HEK293 (cell line): ENCODE measurements around the gene SPEM3.

Source experiments
- CTCF ChIA-PET: fragments of 350-600 bp; formaldehyde crosslinking; extraction: SDS; loops from one replicate; lab custom pipeline; 2021; ENCODE audit warnings: antibody characterized with exemption; lab: Yijun Ruan, JAX
- POLR2A ChIA-PET: fragments of 300-600 bp; formaldehyde crosslinking; extraction: SDS; loops from one replicate; lab custom pipeline; 2020; ENCODE audit warnings: antibody characterized with exemption, inconsistent platforms; lab: Yijun Ruan, JAX
- H3K27ac ChIP-seq: fragments of 200-500 bp; sonication (Bioruptor generic); 2 replicates; pipeline ENCODE4 v1.5.1; 2014; ENCODE audit warnings: low read depth, low read length, control low read depth, inconsistent platforms; ENCODE audit errors: extremely low read depth
- H3K36me3 ChIP-seq, 2 experiments: fragments of 200-500 bp in 1 of 2; sonication (Bioruptor generic) in 1 of 2; 1 replicate in 1 of 2; 2 replicates in 1 of 2; pipeline ENCODE4 v1.5.1; 2014 to 2017; ENCODE audit warnings: inconsistent platforms in 2 of 2, low read length in 2 of 2; ENCODE audit not compliant: control insufficient read depth in 2 of 2, insufficient read depth in 1 of 2
- H3K4me1 ChIP-seq: fragments of 200-500 bp; sonication (Bioruptor generic); 2 replicates; pipeline ENCODE4 v1.5.1; 2014; ENCODE audit warnings: mild to moderate bottlenecking, low read length, inconsistent platforms; ENCODE audit not compliant: control insufficient read depth, insufficient read depth
- H3K4me3 ChIP-seq: 2 replicates; pipeline ENCODE4 v1.5.1; 2011; ENCODE audit warnings: low read depth, mild to moderate bottlenecking, control low read depth, low read length, moderate library complexity
- H3K9me3 ChIP-seq: fragments of 200-500 bp; sonication (Bioruptor generic); 2 replicates; pipeline ENCODE4 v1.5.1; 2014; ENCODE audit warnings: low read depth, low read length, inconsistent platforms; ENCODE audit not compliant: control insufficient read depth, insufficient read depth
- FEZF1 ChIP-seq: fragments of 450-650 bp; formaldehyde crosslinking; IDR thresholded peaks from 2 replicates; pipeline ENCODE4 v1.5.1; 2016; ENCODE audit warnings: missing biosample characterization, missing genetic modification characterization
- MYNN ChIP-seq: fragments of 450-650 bp; formaldehyde crosslinking; IDR thresholded peaks from 2 replicates; pipeline ENCODE4 v1.5.1; 2016; ENCODE audit warnings: missing biosample characterization, missing genetic modification characterization, borderline replicate concordance
- OVOL3 ChIP-seq: fragments of 450-650 bp; formaldehyde crosslinking; IDR thresholded peaks from 2 replicates; pipeline ENCODE4 v1.5.1; 2016; ENCODE audit warnings: missing biosample characterization, missing genetic modification characterization
- TCF7L2 ChIP-seq: IDR thresholded peaks from 2 replicates; pipeline ENCODE4 v1.6.1; 2011; ENCODE audit warnings: low read depth, mild to moderate bottlenecking, inconsistent platforms, low read length, moderate library complexity, borderline replicate concordance
- ZBTB48 ChIP-seq: fragments of 450-650 bp; formaldehyde crosslinking; IDR thresholded peaks from 2 replicates; pipeline ENCODE4 v1.5.1; 2016; ENCODE audit warnings: missing biosample characterization, missing genetic modification characterization
- ZFP41 ChIP-seq: fragments of 450-650 bp; formaldehyde crosslinking; IDR thresholded peaks from 2 replicates; pipeline ENCODE4 v1.5.1; 2016; ENCODE audit warnings: missing biosample characterization, missing genetic modification characterization, borderline replicate concordance
- ZIC2 ChIP-seq: fragments of 450-650 bp; formaldehyde crosslinking; IDR thresholded peaks from 2 replicates; pipeline ENCODE4 v1.5.1; 2016; ENCODE audit warnings: missing biosample characterization, missing genetic modification characterization
- ZNF138 ChIP-seq: fragments of 450-650 bp; formaldehyde crosslinking; IDR thresholded peaks from 2 replicates; pipeline ENCODE4 v1.5.1; 2016; ENCODE audit warnings: missing biosample characterization, missing genetic modification characterization, borderline replicate concordance
- ZNF157 ChIP-seq: fragments of 450-650 bp; formaldehyde crosslinking; IDR thresholded peaks from 2 replicates; pipeline ENCODE4 v1.5.1; 2016; ENCODE audit warnings: missing biosample characterization, missing genetic modification characterization
- ZNF174 ChIP-seq: fragments of 450-650 bp; formaldehyde crosslinking; IDR thresholded peaks from 2 replicates; pipeline ENCODE4 v1.5.0; 2017; ENCODE audit warnings: missing biosample characterization, mild to moderate bottlenecking, missing genetic modification characterization
- ZNF248 ChIP-seq: fragments of 450-650 bp; formaldehyde crosslinking; IDR thresholded peaks from 2 replicates; pipeline ENCODE4 v1.5.1; 2017; ENCODE audit warnings: missing biosample characterization, missing genetic modification characterization
- ZNF350 ChIP-seq: fragments of 450-650 bp; formaldehyde crosslinking; IDR thresholded peaks from 2 replicates; pipeline ENCODE4 v1.5.0; 2017; ENCODE audit warnings: missing biosample characterization, mild to moderate bottlenecking, missing genetic modification characterization
- ZNF416 ChIP-seq: fragments of 450-650 bp; formaldehyde crosslinking; IDR thresholded peaks from 2 replicates; pipeline ENCODE4 v1.5.1; 2016; ENCODE audit warnings: missing biosample characterization, missing genetic modification characterization
- ZNF555 ChIP-seq: fragments of 450-650 bp; formaldehyde crosslinking; conservative IDR thresholded peaks from 2 replicates; pipeline ENCODE4 v1.5.1; 2017; ENCODE audit warnings: missing biosample characterization, mild to moderate bottlenecking, missing genetic modification characterization, inconsistent platforms
- ZNF629 ChIP-seq: fragments of 450-650 bp; formaldehyde crosslinking; IDR thresholded peaks from 2 replicates; pipeline ENCODE4 v1.5.1; 2017; ENCODE audit warnings: missing biosample characterization, missing genetic modification characterization
- ZNF660 ChIP-seq: fragments of 450-650 bp; IDR thresholded peaks from 2 replicates; pipeline ENCODE4 v1.5.1; 2018; ENCODE audit warnings: missing biosample characterization, mild to moderate bottlenecking, missing genetic modification characterization
- ZNF670 ChIP-seq: fragments of 450-650 bp; formaldehyde crosslinking; IDR thresholded peaks from 2 replicates; pipeline ENCODE4 v1.5.1; 2016; ENCODE audit warnings: missing biosample characterization, missing genetic modification characterization, low read depth
- TF ChIP-seq, protein P1 (sequence below): fragments of 450-650 bp; formaldehyde crosslinking; IDR thresholded peaks from 2 replicates; pipeline ENCODE4; 2016; ENCODE audit warnings: missing biosample characterization, missing genetic modification characterization
- TF ChIP-seq, protein P2 (sequence below): fragments of 450-650 bp; formaldehyde crosslinking; IDR thresholded peaks from 2 replicates; pipeline ENCODE4 v1.5.1; 2016; ENCODE audit warnings: missing biosample characterization, missing genetic modification characterization
- TF ChIP-seq, protein P3 (sequence below): fragments of 450-650 bp; formaldehyde crosslinking; optimal IDR thresholded peaks from 2 replicates; pipeline ENCODE3; 2016; ENCODE audit warnings: missing biosample characterization, mild to moderate bottlenecking, missing genetic modification characterization
- TF ChIP-seq, protein P4 (sequence below): fragments of 450-650 bp; formaldehyde crosslinking; IDR thresholded peaks from 2 replicates; pipeline ENCODE4 v1.5.1; 2017; ENCODE audit warnings: missing biosample characterization, mild to moderate bottlenecking, missing genetic modification characterization, moderate library complexity

SPEM3 gene

DNA sequence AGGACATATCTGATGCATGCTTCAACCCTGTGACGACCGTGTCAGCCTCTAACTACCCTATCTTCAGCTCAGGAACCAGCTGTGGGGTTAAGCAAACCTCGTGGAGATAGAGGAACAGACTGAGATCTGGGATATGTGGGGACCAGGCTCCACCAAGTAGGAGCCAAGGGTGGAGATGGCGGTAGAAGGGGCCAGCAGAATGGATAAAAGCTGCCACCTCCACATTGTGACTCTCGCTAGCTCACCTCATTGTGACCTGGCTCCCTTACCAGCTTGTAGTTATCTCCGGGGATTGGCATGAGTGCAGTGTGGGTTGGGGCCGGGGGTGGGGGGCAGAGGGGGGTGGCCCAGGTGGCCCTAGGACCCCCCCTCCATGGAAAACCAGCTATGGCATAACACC is 3.3 kb upstream of the SPEM3 start, which contains the start of gene SPEM2 (continued):
- TF ChIP-seq, protein P1, sequence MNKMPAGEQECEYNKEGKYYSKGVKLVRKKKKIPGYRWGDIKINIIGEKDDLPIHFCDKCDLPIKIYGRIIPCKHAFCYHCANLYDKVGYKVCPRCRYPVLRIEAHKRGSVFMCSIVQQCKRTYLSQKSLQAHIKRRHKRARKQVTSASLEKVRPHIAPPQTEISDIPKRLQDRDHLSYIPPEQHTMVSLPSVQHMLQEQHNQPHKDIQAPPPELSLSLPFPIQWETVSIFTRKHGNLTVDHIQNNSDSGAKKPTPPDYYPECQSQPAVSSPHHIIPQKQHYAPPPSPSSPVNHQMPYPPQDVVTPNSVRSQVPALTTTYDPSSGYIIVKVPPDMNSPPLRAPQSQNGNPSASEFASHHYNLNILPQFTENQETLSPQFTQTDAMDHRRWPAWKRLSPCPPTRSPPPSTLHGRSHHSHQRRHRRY (tag by site-specific recombination): no peak
- TF ChIP-seq, protein P2, sequence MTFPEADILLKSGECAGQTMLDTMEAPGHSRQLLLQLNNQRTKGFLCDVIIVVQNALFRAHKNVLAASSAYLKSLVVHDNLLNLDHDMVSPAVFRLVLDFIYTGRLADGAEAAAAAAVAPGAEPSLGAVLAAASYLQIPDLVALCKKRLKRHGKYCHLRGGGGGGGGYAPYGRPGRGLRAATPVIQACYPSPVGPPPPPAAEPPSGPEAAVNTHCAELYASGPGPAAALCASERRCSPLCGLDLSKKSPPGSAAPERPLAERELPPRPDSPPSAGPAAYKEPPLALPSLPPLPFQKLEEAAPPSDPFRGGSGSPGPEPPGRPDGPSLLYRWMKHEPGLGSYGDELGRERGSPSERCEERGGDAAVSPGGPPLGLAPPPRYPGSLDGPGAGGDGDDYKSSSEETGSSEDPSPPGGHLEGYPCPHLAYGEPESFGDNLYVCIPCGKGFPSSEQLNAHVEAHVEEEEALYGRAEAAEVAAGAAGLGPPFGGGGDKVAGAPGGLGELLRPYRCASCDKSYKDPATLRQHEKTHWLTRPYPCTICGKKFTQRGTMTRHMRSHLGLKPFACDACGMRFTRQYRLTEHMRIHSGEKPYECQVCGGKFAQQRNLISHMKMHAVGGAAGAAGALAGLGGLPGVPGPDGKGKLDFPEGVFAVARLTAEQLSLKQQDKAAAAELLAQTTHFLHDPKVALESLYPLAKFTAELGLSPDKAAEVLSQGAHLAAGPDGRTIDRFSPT (tag by site-specific recombination): no peak

DNA sequence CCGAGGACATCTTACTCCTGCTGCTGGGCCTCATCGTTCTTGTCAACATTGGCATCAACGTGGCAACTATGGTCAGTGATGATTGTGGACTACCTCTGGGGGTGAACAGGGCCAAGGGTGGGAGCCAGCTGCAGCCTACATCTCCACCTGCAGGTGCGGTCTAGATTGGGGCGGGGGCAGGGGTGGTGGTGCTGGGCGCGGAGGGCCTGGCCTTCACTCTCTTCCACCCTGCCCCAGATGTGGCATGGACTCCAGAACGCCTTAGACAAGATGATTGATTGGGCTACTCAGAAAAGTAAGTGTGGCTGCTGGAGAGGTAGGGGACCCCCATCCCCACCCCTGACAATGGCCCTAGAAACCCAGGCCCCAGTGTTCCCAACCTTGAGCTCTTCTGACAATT is 2.9 kb upstream of the SPEM3 start:
- Histone ChIP-seq H3K4me3 (no peak overlapping the region), H3K4me1 (no peaks in the 10 kb centered on the region), H3K9me3 (no peaks in the 10 kb centered on the region), H3K27ac (no peak overlapping the region), H3K36me3 (no peaks in the 10 kb centered on the region)
- CTCF ChIA-PET: interaction anchor here (0.6 to 1.6 kb wide), 4 partner anchors 12 to 248 kb away, joined by 3 to 9 read pairs (median 5); no protein-coding TSS in a partner anchor
- TF ChIP-seq ZFP41 (tag by site-specific recombination) (no peak), ZNF670 (tag by site-specific recombination) (no peak), ZIC2 (tag by site-specific recombination) (no peak), TCF7L2 (no peak), ZNF174 (no peak), ZNF629 (tag by site-specific recombination) (no peak), ZNF248 (tag by site-specific recombination) (no peak), ZNF350 (tag by site-specific recombination) (no peak)
- TF ChIP-seq, protein P3, sequence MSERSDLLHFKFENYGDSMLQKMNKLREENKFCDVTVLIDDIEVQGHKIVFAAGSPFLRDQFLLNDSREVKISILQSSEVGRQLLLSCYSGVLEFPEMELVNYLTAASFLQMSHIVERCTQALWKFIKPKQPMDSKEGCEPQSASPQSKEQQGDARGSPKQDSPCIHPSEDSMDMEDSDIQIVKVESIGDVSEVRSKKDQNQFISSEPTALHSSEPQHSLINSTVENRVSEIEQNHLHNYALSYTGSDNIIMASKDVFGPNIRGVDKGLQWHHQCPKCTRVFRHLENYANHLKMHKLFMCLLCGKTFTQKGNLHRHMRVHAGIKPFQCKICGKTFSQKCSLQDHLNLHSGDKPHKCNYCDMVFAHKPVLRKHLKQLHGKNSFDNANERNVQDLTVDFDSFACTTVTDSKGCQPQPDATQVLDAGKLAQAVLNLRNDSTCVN: no peak
- POLR2A ChIA-PET: interaction anchor here (2.1 kb wide), 1 partner anchor 22 kb away, joined by 9 read pairs; the partner anchor contains the start of gene TMEM256

DNA sequence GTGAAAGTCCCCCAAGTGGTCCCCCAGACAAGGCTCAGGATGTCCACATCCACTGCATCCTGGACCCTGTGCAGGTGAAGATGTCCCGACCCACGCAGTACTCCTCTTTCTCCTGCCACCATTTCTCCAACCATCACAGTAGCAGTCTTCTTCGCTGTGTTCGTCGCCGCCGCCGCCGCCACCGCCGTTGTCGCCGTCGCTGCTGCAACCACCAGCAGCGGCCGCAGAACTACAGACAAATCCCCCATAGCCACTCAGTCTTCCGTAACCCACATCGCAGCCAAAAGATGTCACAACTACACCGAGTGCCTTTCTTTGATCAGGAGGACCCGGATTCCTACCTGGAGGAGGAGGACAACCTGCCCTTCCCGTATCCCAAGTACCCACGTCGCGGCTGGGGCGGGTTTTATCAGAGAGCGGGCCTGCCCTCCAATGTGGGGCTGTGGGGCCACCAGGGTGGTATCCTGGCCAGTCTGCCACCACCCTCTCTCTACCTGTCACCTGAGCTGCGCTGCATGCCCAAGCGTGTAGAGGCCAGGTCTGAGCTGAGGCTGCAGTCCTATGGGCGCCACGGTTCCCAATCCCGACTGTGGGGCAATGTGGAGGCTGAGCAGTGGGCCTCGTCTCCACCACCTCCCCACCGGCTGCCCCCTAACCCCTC is 2.3 kb upstream of the SPEM3 start:
- H3K4me1 ChIP-seq: no peaks in the 10 kb centered on the region
- ChIA-PET CTCF (interaction anchor here (0.6 to 1.2 kb wide), 3 partner anchors 11 to 248 kb away, joined by 3 to 9 read pairs (median 3); no protein-coding TSS in a partner anchor), POLR2A (interaction anchor here (2.1 kb wide), 1 partner anchor 22 kb away, joined by 9 read pairs; the partner anchor contains the start of gene TMEM256)
- no peak overlapping the region for H3K4me3 ChIP-seq
- no peak overlapping the region for H3K27ac ChIP-seq
- H3K9me3 ChIP-seq: no peaks in the 10 kb centered on the region
- no peaks in the 10 kb centered on the region for H3K36me3 ChIP-seq
- peak; percentile 65 for TF ChIP-seq ZNF157
- TF ChIP-seq FEZF1 (tag by site-specific recombination): no peak

DNA sequence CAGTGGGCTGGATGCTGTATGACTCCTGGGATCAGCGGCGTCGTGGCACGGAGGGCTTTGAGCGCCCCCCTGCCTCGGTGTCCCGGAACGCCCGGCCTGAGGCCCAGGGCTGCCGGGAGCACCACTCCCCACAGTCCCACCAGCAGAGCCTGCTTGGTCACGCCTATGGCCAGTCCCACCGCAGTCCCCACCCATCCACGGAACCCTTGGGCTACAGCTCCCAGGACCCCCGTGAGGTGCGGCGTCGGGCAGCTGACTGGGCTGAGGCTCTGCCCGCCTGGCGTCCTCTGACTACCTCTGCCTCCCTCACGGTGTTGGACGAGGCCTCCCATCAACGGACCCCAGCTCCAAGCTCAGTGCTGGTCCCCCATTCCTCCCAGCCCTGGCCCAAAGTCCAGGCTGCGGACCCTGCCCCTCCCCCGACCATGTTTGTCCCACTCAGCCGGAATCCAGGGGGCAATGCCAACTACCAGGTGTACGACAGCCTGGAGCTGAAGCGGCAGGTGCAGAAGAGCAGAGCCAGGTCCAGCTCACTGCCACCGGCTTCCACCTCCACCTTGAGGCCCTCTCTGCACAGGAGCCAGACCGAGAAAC is 1.7 kb upstream of the SPEM3 start:
- CTCF ChIA-PET: no interaction called here
- POLR2A ChIA-PET: no interaction called here
- Histone ChIP-seq H3K27ac (no peak overlapping the region), H3K9me3 (no peaks in the 10 kb centered on the region), H3K4me1 (no peaks in the 10 kb centered on the region), H3K36me3 (no peaks in the 10 kb centered on the region), H3K4me3 (no peak overlapping the region)
- TF ChIP-seq, protein P4, sequence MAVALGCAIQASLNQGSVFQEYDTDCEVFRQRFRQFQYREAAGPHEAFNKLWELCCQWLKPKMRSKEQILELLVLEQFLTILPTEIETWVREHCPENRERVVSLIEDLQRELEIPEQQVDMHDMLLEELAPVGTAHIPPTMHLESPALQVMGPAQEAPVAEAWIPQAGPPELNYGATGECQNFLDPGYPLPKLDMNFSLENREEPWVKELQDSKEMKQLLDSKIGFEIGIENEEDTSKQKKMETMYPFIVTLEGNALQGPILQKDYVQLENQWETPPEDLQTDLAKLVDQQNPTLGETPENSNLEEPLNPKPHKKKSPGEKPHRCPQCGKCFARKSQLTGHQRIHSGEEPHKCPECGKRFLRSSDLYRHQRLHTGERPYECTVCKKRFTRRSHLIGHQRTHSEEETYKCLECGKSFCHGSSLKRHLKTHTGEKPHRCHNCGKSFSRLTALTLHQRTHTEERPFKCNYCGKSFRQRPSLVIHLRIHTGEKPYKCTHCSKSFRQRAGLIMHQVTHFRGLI (tag by site-specific recombination): no peak
- TF ChIP-seq ZNF138: no peak
- TF ChIP-seq OVOL3: no peak
- no peak for TF ChIP-seq ZNF416
- no peak for TF ChIP-seq MYNN (tag by site-specific recombination)
- no peak for TF ChIP-seq ZNF555 (tag by site-specific recombination)
- TF ChIP-seq ZNF660 (tag by site-specific recombination): no peak
- no peak for TF ChIP-seq ZBTB48
